Measurements from ENCODE around the gene RALGPS1.

Gene RALGPS1

DNA sequence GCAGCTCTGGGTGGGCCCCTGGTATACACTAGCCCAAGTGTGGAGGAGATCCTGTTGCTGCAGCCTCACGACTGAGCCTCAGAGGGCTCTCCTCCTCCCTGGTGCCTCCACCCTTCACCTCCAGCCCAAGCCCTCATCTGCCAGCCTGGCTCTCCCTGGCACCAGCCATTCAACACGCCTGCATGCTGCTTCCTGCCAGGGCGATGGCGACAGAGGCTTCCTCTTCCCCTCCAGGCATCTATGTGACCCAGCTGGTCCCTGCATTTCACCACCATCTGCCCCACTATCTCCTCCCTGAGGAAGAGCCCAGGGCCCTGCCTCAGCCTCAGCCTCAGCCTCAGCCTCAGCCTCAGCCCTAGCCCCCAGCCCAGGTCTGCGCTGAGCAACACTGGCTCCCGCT is 262.6 kb downstream of the RALGPS1 start:
- Histone ChIP-seq H3K4me2 (ENCODE audit: low read length) (no peak overlapping the region), H3K9ac (ENCODE audit: low read length) (no peak overlapping the region), H3K27ac (ENCODE audit: low read length) (no peak overlapping the region), H3K9me3 (ENCODE audit: insufficient read depth, low read length) (no peaks in the 10 kb centered on the region), H3K4me3 (ENCODE audit: low read length) (no peak overlapping the region), H3K36me3 (replicated peaks; ENCODE audit: low read depth, low read length) (no peaks in the 10 kb centered on the region), H3K79me2 (ENCODE audit: low read length) (no peaks in the 10 kb centered on the region), H3K4me1 (ENCODE audit: low read length) (no peaks in the 10 kb centered on the region), H3K27me3 (ENCODE audit: low read depth, low read length) (no peaks in the 10 kb centered on the region), H4K20me1 (ENCODE audit: insufficient read depth, low read length) (no peaks in the 10 kb centered on the region; the same call in 1 of the 2 replicates), H2AFZ (ENCODE audit: low read depth, low read length) (no peak overlapping the region)
- TF ChIP-seq EZH2phosphoT487 (IDR thresholded peaks at IDR 0.05; ENCODE audit: low read depth), result no peak

GRCh38 chr9:127177665-127178265 is 263.2 kb downstream of the RALGPS1 start:
- Histone ChIP-seq H3K4me1 (ENCODE audit: low read length) (no peaks in the 10 kb centered on the region), H3K4me2 (ENCODE audit: low read length) (no peak overlapping the region)

GRCh38 chr9:127178686-127179632 is 264.4 kb downstream of the RALGPS1 start:
- H3K9ac ChIP-seq (ENCODE audit: low read length), result no peak overlapping the region
- no peak overlapping the region for H2AFZ ChIP-seq (ENCODE audit: low read depth, low read length)
- H3K27me3 ChIP-seq (ENCODE audit: low read depth, low read length), result no peaks in the 10 kb centered on the region
- H3K4me1 ChIP-seq (ENCODE audit: low read length), result no peaks in the 10 kb centered on the region
- no peaks in the 10 kb centered on the region for H3K36me3 ChIP-seq (replicated peaks; ENCODE audit: low read depth, low read length)
- H3K4me2 ChIP-seq (ENCODE audit: low read length), result no peak overlapping the region
- H3K79me2 ChIP-seq (ENCODE audit: low read length), result no peaks in the 10 kb centered on the region
- H4K20me1 ChIP-seq (ENCODE audit: insufficient read depth, low read length), result no peaks in the 10 kb centered on the region; the same call in 1 of the 2 replicates
- TF ChIP-seq EZH2phosphoT487 (IDR thresholded peaks at IDR 0.05; ENCODE audit: low read depth) (no peak), CTCF (IDR thresholded peaks at IDR 0.05; ENCODE audit: low read depth, low read length) (no peak)
- H3K27ac ChIP-seq (ENCODE audit: low read length), result no peak overlapping the region
- H3K9me3 ChIP-seq (ENCODE audit: insufficient read depth, low read length), result no peaks in the 10 kb centered on the region
- no peak overlapping the region for H3K4me3 ChIP-seq (ENCODE audit: low read length)

More at GRCh38 chr9:127177665-127178265, 263.2 kb downstream of the RALGPS1 start:
- Histone ChIP-seq H4K20me1 (ENCODE audit: insufficient read depth, low read length) (no peaks in the 10 kb centered on the region; the same call in 1 of the 2 replicates), H3K9me3 (ENCODE audit: insufficient read depth, low read length) (no peaks in the 10 kb centered on the region), H3K36me3 (replicated peaks; ENCODE audit: low read depth, low read length) (no peaks in the 10 kb centered on the region), H3K4me3 (ENCODE audit: low read length) (no peak overlapping the region), H3K27ac (ENCODE audit: low read length) (no peak overlapping the region), H3K9ac (ENCODE audit: low read length) (no peak overlapping the region), H3K27me3 (ENCODE audit: low read depth, low read length) (no peaks in the 10 kb centered on the region), H3K79me2 (ENCODE audit: low read length) (no peaks in the 10 kb centered on the region), H2AFZ (ENCODE audit: low read depth, low read length) (no peak overlapping the region)
- TF ChIP-seq CTCF (IDR thresholded peaks at IDR 0.05; ENCODE audit: low read depth, low read length), result no peak
- no peak for TF ChIP-seq EZH2phosphoT487 (IDR thresholded peaks at IDR 0.05; ENCODE audit: low read depth)

DNA sequence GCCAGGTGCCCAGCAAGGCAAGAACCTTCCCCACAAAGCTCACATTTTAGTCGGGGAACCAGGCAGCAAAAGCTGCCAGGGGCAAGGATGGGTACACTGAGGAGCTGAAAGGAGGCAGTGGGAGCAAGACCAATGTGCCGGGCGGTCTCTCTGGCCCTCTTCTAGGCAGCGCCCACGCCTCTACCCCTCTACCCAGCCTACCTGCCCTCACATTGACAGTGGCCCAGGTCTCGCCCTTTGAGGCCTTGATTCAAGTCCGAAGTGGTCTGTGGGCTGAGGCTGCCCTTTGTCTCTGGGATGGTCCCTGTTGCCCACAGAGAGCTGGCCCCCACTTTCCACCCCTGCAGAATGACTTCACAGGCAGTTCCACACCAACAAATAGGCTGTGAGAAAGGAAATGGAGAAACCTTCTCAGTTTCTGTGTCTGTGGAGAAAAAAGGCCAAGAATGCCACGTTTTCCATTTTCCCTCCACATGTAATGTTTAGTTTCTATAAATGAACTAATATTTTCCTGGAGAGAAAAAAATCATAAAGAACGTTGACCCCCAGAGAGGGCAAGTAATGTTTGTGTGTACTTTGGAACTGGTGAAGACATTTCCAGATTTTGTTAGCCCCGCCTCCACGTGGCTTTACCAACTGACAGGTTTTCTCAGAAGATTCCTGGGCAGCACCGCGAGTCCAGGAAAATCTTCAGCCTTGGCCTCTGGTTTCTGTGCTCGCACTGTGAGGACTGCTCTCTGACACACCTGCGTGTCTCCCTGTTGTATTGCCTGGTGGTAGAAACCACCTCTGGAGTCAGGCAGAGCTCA is 265.3 kb downstream of the RALGPS1 start:
- Histone ChIP-seq H3K27me3 (ENCODE audit: low read depth, low read length) (no peaks in the 10 kb centered on the region), H3K9ac (ENCODE audit: low read length) (no peak overlapping the region), H3K36me3 (replicated peaks; ENCODE audit: low read depth, low read length) (no peaks in the 10 kb centered on the region), H3K27ac (ENCODE audit: low read length) (no peak overlapping the region), H4K20me1 (ENCODE audit: insufficient read depth, low read length) (no peaks in the 10 kb centered on the region; the same call in 1 of the 2 replicates), H3K4me3 (ENCODE audit: low read length) (no peak overlapping the region), H3K4me1 (ENCODE audit: low read length) (no peaks in the 10 kb centered on the region), H3K9me3 (ENCODE audit: insufficient read depth, low read length) (no peaks in the 10 kb centered on the region), H3K79me2 (ENCODE audit: low read length) (no peaks in the 10 kb centered on the region), H2AFZ (ENCODE audit: low read depth, low read length) (no peak overlapping the region), H3K4me2 (ENCODE audit: low read length) (no peak overlapping the region)
- TF ChIP-seq CTCF (IDR thresholded peaks at IDR 0.05; ENCODE audit: low read depth, low read length) (no peak), EZH2phosphoT487 (IDR thresholded peaks at IDR 0.05; ENCODE audit: low read depth) (no peak)

All from OCI-LY3 (cell line).